SK-N-MC (cell line): Measurements from ENCODE around the gene SHISA8.

ENCODE experiments used
- EZH2 ChIP-seq: fragments of 200-600 bp; sonication (generic); IDR thresholded peaks from one replicate; pipeline ENCODE4 v1.6.1; 2017; ENCODE audit warnings: antibody characterized with exemption
- FOXP2 ChIP-seq: optimal IDR thresholded peaks from 2 replicates; pipeline ENCODE3; 2011; ENCODE audit warnings: mild to moderate bottlenecking, moderate library complexity; ENCODE audit not compliant: insufficient read depth; ENCODE audit errors: extremely low read length, control extremely low read depth
- POLR2AphosphoS5 ChIP-seq: IDR thresholded peaks from 2 replicates; pipeline ENCODE4 v1.6.1; 2012; ENCODE audit warnings: mild to moderate bottlenecking, low read depth, low read length, borderline replicate concordance

DNA sequence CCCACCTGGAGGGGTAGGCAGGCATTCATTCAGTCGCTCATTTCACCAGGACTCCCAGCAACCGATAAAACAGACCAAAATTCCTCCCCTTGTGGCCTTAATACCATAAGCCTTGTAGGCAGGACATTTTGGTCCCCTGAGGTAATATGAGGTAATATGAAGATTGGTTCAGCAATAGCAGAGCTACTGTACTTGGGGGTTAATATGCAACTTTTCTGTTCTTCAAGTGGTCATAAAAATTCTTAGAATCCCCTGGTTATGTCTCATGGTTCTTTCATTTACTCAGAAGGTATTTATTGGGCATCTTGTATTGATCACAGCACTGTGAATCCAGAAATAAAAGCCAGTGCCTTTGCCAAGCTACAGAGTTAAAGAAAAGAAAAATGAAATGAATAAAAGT, 29.8 kb downstream of the SHISA8 start:
- TF ChIP-seq POLR2AphosphoS5 (no peak), EZH2 (no peak), FOXP2 (no peak)
